IPS DF 19.7 (cell line): ENCODE data around the gene NR4A3.
"Not testable (repeated sequence)": the region's sequence is repeated elsewhere in the genome, so short reads cannot be mapped to it uniquely, and the experiment has no call there.

Source experiments
- DNase-seq: peaks from one replicate; pipeline ENCODE4 v3.0.0-alpha.2; 2013; ENCODE audit warnings: low read depth, low spot score

Gene NR4A3

DNA sequence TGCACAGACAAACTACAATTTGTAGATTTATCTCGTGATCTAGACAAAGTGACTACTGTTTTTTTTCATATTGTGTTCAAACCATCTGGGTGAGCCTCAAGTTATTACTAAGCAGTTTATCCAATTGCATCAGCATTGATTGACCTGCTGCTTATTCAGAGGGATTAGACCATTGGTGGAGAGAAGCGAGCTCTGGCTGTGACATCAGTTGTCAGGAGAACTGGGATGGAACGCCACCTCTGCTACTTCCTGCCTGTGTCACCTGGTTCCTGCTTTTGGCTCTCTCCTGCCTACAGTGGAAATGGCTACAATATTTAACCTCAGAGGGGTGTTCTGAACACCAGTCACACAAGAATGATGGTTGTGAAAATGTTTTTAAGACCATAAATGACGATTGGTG, 12.1 kb downstream of the NR4A3 start:
- no peak for DNase-seq

DNA sequence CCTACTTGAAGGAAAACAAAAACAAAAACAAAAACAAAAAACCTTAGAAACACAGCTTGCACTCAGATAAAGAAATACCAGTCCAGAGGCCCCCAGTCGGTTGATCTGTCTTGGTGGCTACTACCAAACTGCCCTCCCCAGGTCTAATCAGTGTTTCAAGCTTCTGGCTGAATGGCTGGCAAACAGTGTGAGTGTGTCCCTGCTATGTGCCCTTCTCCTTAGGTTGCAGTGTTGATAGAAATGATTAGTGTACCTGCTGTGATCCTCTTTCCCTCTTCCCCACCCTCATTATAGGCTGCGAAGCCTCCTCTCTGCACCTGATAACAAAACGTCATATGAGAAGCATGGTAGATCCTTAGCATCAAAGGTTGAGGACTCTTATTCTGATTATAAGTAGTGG, 12.8 kb downstream of the NR4A3 start:
- DNase-seq, result no peak

GRCh38 chr9:99835142-99835541, 13.5 kb downstream of the NR4A3 start:
- DNase-seq, result no peak

DNA sequence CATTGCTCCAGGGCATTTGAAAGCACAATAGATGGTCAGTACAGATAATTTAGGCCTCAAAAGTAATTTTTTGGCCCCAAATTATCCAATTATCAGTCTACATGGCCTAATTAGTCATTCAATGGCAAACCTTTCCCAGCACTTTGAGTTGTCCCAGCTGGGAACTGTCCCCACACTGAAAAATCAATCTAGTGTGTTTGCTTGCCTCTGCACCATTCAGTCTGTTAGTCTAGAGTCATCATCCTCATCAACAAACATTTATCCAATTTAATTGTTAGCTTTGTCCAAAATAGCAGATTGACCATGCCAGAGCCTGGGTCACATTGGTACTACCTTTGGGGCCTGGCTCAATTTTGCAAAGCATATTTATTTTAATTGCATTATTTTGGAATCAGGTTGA, 13.9 kb downstream of the NR4A3 start:
- no peak for DNase-seq

DNA sequence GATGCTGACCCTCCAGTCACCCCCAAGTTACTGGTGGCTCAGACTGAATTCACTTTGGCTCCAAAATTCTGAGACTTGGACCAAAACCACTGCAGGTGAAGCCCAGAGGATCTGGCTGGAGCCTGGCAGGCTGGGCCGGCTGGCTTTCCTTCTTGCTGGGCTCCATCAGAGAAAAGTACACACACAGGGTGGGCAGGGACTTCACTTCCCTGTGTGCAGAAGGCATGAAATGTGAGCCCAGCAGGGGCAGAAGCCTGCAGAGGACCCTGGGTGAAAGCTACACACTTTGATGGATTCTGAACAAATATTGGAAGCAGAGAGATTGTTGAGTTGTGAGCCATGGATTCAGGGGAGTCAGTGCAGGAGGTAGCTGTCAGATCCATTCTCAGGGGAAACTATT, 18.4 kb downstream of the NR4A3 start:
- DNase-seq, result no peak

GRCh38 chr9:99845063-99845462, 23.4 kb downstream of the NR4A3 start:
- no peak for DNase-seq

DNA sequence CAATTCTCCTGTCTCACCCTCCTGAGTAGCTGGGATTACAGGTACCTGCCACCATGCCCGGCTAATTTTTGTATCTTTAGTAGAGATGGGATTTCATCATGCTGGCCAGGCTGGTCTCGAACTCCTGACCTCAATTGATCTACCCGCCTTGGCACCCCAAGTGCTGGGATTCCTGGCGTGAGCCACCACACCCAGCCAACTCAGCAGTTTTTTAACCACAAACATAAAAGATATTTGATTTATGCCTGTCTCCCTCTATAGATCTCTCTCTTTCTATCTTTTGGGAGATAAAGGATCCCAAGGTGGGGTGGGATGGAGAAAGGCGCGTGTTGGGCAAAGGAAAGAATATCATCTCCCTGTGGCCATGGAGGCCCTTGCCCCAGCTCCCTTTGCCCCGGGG, 26.8 kb downstream of the NR4A3 start:
- DNase-seq, result no peak

GRCh38 chr9:99850736-99851499, 29.2 kb downstream of the NR4A3 start:
- no peak for DNase-seq

GRCh38 chr9:99851500-99851822, 29.8 kb downstream of the NR4A3 start:
- DNase-seq, result no peak

DNA sequence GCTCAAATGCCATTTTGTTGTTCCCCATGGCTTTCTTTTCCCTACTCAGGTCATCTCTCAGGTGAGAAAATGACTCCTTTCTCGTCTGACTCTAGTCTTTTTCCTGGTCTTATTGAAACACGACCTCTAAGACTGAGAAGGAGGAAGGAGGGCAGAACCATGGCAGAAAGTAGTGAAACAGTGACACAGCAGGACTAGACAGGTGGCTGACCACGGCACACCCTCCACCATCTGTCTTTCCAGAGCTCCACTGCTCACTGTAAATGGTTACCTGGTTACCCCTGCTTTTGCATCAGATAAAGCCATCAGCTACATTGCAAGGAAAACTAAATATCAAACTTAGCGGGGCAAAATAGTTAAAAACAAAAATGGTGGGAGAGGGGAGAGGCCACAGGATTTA, 30.9 kb downstream of the NR4A3 start:
- DNase-seq, result no peak

DNA sequence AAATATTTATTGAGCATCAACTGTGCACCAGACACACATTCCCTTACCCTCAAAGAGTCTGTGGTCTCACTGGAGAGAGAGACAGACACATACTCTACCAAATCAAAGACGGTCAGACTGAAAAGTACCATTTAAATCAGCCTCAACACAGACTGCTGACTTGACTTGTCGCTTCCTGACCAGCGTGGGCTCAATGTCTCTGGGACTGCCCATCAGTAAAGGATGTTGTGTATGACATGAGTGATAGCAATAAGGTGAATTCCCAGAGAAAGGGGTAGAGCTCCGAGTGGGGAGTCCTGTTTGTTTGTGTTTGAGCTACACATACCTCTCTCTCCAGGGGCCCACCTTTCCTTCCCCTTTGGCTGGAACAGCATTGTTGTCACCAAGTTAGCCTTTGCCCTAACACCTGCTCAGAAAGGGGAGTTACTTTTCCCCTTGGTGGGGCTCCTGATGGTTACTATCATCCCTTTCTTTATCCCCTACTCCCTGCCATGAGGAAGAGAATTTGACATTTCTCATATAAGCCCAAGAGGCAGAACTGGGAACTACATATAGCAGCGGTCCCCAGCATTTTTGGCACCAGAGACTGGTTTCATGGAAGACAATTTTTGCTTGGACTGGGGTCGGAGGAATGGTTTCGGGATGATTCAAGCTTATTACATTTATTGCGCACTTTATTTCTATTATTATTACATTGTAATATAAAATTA, 33.9 kb downstream of the NR4A3 start:
- no peak for DNase-seq

DNA sequence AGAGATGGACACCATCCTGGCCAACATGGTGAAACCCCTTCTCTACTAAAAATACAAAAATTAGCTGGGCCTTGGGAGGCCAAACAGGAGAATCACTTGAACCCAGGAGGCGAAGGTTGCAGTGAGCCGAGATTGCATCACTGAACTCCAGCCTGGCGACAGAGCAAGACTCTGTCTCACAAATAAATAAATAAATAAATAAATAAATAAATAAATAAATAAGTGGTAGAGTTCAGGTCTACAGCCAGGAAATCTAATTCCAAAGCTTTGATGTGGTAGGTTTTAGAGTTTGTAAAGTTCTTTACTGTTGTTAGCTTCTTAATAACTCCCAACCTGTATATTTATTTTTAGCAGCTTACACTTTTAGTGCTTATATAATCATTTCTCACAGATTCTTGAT, 35.9 kb downstream of the NR4A3 start:
- not testable (repeated sequence) for DNase-seq

DNA sequence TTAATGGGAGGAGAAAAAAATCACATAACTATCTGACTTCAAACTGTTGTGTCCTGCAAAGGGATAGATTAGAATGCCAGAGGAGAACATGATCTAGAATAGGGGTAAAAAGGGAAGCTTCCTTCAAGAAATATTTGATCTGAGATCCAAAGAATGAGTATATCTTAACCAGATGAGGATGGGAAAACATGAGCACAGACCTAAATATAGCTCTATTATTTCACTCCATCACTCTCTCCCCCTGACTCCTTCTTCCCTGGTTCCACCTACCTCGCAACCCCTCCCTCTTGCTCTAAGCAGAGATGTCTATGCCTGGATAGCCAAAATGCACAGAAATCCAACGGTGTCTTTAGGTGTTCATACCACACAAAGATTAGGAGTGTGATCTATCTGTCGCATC, 36.4 kb downstream of the NR4A3 start:
- no peak for DNase-seq

DNA sequence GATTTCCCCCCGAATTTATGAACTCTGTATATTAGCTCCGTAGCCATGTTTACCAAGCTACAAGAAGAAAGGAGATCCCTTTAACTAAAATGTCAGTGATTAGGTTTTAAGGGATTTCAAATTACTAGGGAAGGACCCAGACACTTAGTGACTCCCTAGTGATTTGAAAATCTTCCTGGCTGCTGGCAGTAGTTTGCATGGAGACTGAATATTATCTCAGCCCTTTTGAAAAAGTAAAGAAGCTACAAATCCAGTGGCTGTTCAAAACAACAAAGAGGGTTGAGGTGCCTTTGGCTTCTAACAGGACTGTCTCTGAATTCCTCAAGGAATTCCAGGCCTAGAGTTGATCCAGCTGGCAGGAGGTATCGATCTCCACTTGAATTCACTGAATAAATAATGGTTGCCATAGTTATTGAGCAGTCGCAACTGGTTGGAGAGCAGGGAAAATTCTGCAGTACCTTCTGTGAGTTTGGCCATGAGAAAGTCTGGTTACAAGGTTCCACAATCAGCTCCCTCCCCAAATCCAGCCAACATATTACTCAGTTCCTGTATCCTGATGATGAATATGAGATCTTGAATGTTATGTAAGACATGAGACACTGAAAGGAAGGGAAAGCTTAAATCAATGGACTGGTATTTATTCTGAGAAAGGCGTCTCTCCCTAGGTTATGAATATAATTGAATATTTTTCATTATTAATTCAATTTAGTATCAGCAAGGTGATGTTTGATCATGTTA, 37.7 kb downstream of the NR4A3 start:
- peak; percentile 30 for DNase-seq

DNA sequence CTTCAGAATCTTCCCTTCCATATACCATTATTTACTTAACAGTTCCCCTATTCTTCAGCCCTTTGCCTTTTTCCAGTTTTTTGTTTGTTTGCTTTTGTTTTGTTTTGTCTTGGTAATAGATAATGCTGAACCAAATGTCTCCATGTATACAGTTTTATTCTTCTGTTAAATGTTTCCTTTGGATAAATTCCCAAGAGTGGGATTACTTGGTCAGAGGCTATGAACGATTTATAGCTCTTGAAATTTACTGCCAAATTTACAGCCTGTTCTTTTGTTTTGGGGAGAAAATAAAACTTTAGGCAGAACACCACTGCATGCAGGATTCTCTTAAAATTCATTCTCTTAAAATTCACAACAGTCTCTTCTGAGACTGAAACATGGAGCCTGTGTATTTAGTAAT, 38.6 kb downstream of the NR4A3 start:
- DNase-seq, result no peak

GRCh38 chr9:99863955-99864354, 42.3 kb downstream of the NR4A3 start:
- no peak for DNase-seq

- DNase-seq, result no peak
These were observed 44.7 kb downstream of the NR4A3 start for GRCh38 chr9:99866398-99866797.

- DNase-seq, result no peak
These were observed 45.9 kb downstream of the NR4A3 start for GRCh38 chr9:99867536-99867935.

- DNase-seq, result no peak
These were observed 46.3 kb downstream of the NR4A3 start for GRCh38 chr9:99867968-99868367.

- no peak for DNase-seq
These were observed 47.2 kb downstream of the NR4A3 start for GRCh38 chr9:99868845-99869244.

GRCh38 chr9:99870126-99870525, 48.4 kb downstream of the NR4A3 start:
- no peak for DNase-seq

DNA sequence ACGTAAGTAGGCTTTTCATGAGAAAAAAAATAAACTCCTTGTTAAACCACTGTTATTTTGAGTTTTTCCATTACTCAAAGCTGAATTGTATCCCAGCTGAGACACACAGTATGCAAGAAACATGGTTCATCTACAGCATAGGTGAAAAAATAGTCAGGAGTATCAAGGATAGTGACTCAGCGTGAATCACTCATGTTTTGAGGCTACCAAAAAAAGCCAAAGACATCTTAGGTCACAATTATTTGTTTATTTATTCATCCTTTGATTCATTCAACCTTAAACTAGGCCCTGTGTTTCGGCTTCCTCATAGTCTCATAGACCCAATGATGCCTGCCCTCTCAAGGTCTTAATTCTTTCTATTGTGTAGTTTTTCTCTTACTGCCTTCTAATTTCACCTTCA, 51.8 kb downstream of the NR4A3 start:
- DNase-seq, result no peak
